Measurements from ENCODE around the gene TEP1.
A peak's percentile ranks its signal among the peaks of the same experiment; 100 is the strongest.
"Not testable (repeated sequence)": the region's sequence is repeated elsewhere in the genome, so short reads cannot be mapped to it uniquely, and the experiment has no call there.

TEP1 gene

DNA sequence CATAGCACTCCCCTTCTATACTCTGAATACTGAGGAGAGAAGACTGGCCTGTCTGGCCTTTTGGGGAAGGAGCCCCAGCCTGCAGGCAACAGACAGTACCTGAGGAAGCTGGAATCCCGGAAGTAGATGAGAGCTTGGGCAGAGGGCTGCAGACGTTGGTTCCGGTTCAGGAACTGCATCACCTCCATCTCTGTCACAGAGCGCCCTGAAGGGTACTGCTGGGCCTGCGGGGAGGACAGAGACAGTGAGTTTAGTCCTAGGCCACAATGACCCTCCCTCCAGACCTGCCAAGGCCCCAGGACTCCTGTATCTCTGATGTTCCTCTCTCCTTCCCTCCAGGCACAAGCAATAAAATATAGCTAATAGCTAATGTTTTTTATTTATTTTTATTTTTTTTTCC lies 28.4 kb downstream of the TEP1 start:
- no peak for DNase-seq

DNA sequence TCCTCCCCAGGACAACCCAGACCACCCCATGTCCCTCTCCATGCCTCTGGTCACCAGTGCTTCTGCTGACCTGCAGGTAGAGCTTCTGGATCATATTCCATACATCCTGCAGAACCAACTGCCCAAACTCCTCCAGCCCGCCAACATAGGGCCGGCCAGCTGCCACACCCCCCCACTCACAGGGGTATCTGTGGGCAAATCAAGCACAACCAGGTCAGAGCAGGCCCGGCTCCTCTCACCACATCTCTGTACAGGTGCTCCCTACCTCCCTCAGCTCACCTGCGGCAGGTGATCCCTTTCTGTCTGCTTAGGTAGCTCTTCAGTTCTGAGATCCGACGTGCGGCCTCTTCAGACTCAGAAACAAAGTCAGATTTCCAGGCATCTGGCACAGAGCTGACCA lies 29.0 kb downstream of the TEP1 start:
- no peak for DNase-seq

DNA sequence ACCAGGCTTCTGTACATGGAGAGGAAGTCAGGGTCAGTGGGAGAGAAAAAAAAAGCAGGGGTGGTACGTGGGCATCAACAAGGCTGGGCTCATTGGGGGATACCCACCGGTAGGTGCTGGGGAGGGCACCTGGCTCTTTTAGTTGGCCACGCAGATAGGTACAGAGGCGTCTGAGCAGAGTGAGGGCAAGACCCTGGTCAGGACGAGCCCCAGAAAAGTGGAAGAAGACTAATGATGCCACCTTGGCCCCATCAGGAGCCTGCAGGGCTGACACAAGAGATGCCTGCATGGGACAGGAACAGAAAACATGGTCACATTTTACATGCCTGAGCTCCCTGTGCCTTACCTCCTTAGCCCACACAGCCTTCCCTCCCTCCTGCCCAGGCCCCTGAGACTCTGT lies 29.7 kb downstream of the TEP1 start:
- DNase-seq: no peak

DNA sequence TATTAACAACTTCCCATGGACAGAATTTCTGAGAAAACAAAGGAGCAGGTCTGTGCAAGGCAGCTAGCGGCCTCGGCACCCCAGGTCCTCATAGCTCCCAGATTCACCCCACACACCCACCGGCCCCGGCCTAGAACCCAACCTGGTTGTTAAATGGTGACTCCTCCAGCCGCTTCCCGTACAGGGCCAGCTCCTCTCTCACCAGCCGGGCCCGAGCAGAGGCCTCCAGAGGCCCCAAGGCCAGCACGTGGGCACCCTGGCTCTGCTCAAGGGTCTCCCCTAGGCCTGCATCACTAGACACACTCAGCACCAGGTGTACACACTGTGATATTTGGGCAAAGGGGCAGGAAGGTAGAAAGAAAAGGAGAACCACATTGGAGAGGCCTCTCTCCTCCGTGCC lies 30.3 kb downstream of the TEP1 start:
- DNase-seq: no peak

DNA sequence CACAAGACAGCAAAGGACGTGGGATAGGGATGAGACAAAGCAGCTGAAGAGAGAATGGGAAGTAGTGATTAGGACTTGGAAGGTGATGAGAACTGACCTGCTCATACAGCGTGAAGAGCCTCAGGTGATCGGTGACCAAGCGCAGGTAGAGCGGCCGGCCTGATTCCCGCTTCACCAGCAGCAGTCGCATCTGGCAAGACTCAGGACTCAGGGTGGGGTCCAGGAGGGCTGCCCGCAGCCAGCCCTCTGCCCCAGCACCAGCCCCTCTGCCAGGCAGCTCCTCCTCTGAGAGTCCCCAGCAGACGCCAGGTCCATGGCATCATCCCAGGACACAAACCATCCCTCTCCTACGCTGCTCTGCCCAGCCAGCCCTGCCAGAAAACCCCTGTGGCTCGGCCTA lies 30.8 kb downstream of the TEP1 start:
- DNase-seq: no peak

DNA sequence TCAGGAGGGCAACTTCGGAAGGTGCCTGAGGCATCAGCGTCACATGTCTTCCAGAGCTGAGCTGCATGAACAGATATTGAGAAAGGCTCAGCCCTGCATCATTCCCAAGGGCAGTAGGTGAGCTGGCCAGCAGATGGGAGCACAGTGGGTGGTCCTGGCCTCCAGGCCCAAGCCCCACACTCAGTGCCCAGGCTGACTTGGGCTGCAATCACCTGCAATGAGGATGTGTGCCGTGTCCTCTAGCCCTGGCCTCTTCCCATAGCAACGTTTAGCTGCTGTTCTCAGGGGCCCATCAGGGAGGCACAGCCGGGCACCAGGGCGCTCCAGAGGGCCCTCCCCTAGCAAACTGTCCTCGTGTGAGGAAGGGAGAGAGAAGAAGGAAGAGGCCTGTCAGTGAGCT lies 32.0 kb downstream of the TEP1 start:
- no peak for DNase-seq

DNA sequence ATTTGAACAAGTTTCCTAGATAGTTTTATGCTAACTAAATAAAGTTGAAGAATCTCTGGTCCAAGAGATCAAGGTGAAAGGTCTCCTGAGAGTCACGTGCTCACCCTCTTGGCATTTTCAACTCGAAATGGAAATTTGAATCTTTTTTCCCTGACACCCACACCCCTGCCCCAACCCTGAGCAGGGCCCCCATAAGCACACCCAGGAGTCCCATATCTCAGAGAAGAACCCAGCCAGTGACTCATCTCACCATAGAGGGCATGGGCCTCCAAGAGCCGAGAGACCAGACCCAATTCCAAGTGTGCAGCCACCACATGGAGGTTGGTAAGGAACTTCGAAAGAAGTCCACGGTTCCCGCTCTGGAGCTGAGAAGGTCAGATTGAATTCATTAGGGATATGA lies 32.6 kb downstream of the TEP1 start:
- DNase-seq: no peak

DNA sequence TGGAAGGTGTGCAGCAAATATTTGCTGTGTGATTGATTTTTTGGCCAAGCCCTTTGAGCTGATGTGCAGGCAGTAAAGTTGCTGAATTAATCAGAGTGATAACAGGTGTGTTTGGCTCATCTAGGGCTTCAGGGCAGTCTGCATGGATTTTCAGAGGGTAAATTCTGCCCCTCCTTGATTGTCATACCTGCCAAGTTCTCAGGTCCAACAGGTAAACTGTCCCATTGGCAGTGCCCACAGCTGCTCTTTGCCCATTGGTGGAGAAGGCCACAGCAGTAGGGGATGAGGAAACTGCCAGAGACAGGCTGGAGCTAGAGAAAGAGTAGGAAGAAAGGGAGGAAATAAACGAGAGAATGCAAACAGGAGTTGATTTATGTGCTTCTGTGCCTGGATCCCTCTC lies 33.6 kb downstream of the TEP1 start:
- no peak for DNase-seq

DNA sequence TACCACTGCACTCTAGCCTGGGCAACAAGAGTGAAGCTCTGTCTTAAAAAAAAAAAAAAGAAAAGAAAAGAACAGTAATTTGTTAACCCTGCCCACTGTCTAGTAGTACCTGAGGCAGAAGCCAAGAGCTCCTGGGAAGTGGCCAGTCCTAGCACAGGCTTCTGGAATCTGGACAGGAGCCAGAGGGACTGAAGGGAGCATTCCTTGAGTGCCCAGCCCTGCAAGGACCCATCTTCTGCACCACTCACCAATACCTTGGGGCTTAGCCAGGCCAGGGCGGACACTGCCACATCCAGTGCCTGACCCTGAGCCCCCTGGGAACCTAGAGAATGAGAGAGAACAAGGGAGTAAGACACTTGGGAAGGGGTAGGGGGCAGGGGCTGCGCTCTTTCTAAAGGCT lies 36.1 kb downstream of the TEP1 start:
- no peak for DNase-seq

DNA sequence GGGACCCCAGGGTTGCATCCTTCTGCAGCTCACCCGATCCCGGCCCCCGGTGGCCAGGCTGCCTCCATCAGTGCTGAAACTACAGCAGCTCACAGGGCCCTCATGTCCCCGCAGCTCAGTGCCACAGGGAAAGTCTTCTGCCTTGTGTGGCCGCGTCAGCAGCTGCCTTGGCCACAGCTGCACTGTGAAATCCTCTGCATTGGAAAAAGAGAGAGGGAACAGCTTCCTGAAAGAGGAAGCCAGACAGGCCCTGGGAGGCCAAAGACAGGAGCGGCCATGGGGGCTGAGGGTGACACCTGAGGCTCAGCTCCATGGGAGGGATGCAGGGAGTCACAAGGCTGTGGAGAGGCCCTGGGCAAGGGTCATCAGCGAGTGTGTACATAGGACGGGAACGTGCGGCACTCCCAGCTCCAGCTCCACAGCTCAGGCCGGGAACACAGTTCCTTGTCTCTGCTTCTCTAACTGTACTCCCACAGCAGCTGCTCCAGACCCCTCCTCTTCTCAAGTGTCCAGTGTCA lies 37.2 kb downstream of the TEP1 start:
- DNase-seq: no peak

DNA sequence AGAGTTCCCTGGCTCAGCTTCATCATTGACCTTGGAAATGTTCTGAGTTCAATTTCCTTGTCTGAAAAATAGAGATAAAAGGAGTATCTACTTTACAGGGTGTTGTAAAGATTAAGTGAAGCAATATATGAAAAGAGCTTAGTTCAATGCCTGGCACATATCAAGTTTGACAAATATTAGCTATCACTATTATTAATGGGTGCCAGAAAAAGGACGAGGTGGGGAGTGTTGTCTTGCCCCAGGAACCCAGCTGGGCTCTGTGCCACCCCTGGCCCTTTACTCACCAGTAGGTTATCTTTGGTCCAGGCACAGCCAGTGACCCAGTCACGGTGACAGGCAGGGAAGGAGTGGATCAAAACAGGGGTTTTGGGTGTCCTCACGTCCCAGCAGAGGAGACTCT lies 37.8 kb downstream of the TEP1 start:
- DNase-seq: no peak

DNA sequence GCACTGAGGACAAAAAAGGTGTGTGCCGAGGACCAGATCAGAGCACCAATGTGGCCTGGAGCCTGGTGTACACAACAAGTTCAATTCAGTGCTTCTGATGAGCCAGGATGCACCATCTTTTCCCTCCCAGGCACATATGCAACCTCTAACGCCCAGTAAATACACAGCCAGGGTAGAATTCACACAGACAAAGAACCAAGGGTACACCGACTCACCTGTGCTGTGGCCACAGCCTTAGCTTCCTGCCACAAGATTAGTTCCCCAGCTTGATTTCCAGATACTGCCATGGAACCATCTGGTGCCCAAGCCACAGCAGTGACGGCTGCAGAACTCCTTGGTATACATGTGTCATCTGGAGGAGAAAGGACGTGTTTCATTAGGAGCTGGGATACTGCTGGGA lies 40.5 kb downstream of the TEP1 start:
- DNase-seq: no peak

DNA sequence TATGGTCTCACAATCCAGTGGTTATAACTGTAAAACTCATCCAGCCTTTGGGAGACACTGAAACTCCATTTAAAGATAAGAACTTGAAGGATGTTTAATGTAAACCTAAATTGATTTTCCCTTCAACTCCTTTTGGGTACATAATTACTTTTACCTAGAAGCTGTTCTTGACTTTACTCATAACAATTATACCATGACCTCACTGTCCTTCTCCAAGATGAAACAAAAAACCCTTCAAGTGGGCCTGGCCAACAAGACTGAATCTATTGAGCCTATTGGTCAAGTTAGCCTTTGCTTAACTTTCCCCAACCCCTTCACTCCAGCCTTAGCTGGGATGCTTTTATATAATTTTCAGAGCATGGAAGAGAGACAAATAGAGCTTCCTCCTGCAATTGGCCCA lies 47.4 kb downstream of the TEP1 start:
- DNase-seq: no peak

DNA sequence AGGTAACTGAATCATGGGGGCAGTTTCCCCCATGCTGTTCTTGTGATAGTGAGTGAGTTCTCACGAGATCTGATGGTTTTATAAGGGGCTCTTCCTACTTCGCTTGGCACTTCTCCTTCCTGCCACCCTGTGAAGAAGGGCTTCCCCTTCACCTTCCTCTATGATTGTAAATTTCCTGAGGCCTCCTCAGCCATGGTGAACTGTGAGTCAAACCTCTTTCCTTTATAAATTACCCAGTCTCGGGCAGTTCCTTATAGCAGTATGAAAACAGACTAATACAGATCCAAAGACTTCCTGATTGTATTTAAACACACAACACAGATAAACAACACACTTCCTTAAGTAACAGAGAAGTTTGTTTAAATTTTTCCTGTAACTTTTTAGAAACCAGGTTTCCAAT lies 54.8 kb downstream of the TEP1 start:
- not testable (repeated sequence) for DNase-seq

DNA sequence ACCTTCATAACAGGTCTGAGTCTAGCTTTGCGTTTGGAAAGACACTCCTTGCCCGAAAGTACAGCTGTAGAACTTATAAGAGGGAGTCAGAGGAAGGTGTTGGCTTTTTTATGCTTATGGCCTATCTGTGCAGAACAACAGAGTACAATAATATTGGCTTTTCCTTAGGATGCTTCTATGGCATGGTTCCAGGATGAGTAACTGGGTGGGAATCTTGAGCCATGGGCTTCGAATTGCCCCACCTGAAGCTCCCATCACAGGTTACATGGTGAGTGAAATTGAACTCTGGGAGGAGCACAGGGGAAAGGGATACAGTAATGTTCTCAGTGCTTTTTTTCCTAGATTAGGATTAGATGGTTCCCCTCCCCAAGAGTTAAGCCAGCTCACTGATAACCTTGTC lies 56.9 kb downstream of the TEP1 start:
- no peak for DNase-seq

DNA sequence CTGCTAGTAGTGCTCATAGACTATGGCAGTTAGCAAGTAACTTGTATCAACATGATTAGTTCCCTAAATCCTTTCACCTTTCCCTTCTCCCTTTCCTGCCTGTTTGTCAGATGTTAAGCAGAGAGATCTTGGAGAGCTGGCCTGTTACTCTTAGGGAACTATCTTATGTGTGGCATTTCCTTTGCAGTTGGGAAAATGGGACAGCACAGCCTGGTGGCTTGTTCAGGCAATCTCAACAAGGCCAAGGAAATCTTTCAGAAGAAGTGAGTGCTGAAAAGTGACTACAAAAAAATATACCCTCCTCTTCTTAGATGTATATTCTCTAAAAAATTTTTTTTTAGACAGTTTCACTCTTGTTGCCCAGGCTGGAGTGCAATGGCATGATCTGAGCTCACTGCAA lies 62.4 kb downstream of the TEP1 start:
- no peak for DNase-seq

DNA sequence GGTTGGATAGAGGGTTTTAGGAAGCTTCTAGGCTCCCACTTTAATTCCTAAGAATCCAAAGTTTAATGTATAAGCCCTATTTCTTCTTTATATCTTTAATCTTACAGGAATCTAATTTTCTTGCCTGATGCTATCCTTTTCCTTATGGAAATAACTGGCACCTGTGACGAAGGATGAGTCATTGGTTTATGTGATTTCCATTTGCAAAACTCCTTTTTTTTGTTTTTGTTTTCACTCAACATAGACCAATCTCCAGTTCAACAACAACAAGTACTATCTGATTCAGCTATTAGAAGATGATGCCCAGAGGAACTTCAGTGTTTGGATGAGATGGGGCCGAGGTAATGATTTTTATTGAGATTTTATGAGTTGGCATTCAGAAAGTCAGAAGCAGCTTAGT lies 63.0 kb downstream of the TEP1 start:
- DNase-seq: no peak

DNA sequence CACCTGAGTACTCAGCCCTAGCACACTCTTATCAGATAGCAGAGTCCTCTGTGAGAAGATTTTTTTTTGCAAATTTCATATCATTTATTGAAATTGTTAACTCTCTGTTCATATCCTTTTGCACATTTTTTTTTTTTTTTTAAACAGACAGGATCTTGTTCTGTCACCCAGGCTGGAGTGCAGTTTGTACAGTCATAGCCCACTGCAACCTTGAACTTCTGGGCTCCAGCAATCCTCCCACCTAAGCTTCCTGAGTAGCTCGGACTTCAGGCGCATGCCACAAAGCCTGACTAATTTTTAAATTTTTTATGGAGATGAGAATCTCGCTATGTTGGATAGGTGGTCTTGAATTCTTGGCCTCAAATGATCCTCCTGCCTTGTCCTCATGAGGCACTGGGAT lies 65.6 kb downstream of the TEP1 start:
- no peak for DNase-seq

DNA sequence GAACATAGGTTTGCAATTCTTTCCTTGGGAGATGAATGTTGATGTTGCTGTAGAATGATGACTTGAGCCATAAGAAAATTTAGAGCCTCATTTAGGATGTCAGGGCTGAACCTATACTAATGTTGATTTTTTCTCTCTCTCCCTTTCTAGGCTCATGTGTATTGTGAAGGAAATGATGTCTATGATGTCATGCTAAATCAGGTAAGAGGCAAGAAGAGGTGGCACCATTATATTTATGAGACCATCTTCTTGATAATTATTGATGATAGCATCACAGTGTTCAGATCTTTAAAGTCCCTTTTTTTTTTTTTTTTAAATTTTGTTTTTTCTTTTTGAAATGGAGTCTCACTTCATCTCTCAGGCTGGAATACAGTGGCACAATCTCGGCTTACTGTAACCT lies 66.6 kb downstream of the TEP1 start:
- DNase-seq: no peak

DNA sequence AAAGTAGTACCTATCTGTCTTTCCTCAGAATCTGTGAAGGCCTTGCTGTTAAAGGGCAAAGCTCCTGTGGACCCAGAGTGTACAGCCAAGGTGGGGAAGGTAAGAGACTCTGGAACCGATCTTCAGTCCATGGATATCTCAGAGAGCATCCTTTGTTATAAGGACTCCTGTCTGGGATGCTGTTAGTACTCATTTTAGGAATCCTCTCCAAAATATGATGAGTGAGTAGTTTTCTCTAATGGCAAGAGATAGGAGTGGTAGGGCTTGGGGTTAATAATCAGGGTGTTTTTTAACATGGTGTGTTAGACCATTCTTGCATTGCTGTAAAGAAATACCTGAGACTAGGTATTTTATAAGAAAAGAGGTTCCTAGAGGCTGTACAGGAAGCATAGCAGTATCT lies 67.9 kb downstream of the TEP1 start:
- DNase-seq: no peak

DNA sequence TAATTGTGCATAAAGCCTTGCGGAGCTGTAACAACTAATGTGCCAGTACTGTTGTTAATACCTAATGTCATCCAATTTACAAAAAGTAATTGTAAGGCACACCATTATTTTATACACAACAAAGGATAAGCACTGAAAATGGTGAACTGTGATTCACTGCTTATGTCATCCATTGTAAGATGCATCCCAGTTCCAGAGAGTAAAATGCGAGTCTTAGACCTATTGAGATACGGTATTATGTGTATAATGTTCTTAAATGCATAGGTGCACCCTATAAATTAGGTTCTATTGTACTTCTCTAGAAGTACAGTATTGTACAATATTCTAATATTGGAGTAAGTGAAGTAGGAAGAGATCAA lies 69.5 kb downstream of the TEP1 start:
- peak; percentile 57 for DNase-seq

DNA sequence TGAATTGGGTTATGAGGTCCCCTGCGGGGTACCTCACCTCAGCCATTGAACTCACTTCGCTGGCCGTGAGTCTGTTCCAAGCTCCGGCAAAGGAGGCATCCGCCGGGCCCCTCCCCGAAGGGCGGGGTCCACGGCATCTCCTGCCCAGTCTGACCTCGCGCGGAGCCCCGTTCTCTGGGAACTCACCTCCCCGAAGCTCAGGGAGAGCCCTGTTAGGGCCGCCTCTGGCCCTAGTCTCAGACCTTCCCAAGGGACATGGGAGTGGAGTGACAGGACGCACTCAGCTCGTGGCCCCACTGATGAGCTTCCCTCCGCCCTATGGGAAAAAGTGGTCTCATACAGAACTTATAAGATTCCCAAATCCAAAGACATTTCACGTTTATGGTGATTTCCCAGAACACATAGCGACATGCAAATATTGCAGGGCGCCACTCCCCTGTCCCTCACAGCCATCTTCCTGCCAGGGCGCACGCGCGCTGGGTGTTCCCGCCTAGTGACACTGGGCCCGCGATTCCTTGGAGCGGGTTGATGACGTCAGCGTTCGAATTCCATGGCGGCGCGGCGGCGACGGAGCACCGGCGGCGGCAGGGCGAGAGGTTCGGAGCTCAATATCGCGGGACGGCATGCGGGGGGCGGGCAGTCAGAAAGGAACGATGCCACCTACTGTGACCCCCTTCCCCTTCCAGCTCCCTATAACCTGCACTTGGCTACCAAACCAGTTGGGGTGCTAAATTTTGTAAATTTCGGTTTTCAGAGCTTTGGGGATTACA lies 70.0 kb downstream of the TEP1 start, which contains the start of gene PARP2:
Gene PARP2, plus strand, starts transcription at position 544 of the 770 bp plus-strand sequence. Its CDS starts 7 bp downstream, at position 551.
- DNase-seq: peak; percentile 100

DNA sequence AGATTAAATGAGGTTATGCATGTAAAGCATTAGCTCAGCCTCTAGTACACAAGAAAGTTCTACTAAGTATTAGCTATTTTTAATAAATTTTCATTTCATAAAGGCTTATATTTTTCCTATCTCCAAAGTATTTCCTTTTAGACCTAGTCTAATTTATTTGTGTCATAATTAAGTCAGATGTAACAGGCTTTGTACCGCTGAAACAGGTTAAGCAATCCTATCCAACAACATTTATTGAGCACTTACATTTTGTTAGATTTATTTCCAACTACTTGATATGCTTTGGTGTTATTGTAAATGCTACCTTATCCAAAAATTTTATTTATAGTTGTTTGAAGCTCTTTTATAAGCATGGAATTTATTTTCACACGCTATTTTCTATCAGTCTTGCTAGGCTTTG lies 71.7 kb downstream of the TEP1 start:
- no peak for DNase-seq

DNA sequence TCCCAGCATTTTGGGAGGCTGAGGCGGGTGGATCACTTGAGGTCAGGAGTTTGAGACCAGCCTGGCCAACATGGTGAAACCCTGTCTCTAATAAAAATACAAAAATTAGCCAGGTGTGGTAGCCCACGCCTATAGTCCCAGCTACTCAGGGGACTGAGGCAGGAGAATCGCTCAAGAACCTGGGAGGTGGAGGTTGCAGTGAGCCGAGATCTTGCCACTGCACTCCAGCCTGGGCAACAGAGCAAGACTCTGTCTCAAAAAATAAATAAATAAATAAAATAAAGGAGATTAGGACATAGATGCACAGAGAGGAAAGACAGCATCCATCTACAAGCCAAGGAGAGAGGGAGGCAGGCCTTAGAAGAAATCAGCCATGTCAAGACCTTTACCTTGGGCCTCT lies 72.3 kb downstream of the TEP1 start:
- not testable (repeated sequence) for DNase-seq

DNA sequence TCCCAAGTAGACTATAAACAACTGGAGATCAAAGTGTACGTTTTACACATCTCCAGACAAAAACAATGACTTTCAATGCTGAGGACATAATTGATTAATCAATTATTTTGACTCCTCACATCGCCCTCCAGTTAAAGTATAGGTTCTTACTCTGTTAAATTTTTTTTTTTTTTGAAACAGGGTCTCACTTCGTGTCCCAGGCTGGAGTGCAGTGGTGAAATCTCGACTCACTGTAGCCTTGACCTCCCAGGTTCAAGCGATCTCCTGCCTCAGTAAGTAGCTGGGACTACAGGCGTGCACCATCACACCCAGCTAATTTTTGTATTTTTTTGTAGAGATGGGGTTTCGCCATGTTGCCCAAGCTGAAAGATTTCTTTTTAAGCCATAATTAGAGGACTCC lies 79.3 kb downstream of the TEP1 start:
- DNase-seq: no peak

Data from NCI-H1092 treated with DMSO at 0.1 percent for 48 hours (cell line).